ENCODE results near the gene PHF2.

DNA sequence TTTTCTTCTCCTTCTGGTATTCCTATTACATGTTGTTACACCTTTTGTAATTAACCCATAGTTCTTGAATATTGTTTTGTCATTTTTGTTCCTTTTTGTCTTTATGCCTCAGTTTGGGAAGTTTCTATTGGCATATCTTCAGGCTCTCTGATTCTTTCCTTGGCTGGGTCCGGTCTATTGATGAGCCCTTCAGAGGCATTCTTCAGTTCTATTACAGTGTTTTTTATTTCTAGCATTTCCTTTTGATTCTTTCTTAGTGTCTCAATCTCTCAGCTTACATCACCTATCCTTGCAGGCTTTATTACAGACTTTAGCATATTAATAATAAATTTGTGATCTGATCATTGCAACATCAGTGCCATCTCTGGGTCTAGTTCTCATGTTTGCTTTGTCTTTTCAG lies 33.8 kb downstream of the PHF2 start:
- TF ChIP-seq, protein P1, sequence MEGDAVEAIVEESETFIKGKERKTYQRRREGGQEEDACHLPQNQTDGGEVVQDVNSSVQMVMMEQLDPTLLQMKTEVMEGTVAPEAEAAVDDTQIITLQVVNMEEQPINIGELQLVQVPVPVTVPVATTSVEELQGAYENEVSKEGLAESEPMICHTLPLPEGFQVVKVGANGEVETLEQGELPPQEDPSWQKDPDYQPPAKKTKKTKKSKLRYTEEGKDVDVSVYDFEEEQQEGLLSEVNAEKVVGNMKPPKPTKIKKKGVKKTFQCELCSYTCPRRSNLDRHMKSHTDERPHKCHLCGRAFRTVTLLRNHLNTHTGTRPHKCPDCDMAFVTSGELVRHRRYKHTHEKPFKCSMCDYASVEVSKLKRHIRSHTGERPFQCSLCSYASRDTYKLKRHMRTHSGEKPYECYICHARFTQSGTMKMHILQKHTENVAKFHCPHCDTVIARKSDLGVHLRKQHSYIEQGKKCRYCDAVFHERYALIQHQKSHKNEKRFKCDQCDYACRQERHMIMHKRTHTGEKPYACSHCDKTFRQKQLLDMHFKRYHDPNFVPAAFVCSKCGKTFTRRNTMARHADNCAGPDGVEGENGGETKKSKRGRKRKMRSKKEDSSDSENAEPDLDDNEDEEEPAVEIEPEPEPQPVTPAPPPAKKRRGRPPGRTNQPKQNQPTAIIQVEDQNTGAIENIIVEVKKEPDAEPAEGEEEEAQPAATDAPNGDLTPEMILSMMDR (IDR thresholded peaks at IDR 0.05; ENCODE audit: insufficient read depth, low read depth, low read length): no peak
- TF ChIP-seq EZH2 (IDR thresholded peaks at IDR 0.05; ENCODE audit: insufficient read depth, low read length): no peak
